Panc1 (cell line): ENCODE data around the gene C1orf105.
A peak's percentile ranks its signal among the peaks of the same experiment; 100 is the strongest.

Experiments used
- POLR2AphosphoS5 ChIP-seq: IDR thresholded peaks from 2 replicates; pipeline ENCODE4 v1.6.1; 2012; ENCODE audit warnings: mild to moderate bottlenecking, low read depth, low read length, moderate library complexity
- SIN3A ChIP-seq: IDR thresholded peaks from 2 replicates; pipeline ENCODE4 v1.6.1; 2012; ENCODE audit warnings: low read depth, mild to moderate bottlenecking, low read length, moderate library complexity, borderline replicate concordance; ENCODE audit not compliant: insufficient read depth
- TCF7L2 ChIP-seq: IDR thresholded peaks from 2 replicates; pipeline ENCODE4 v1.6.1; 2011; ENCODE audit warnings: mild to moderate bottlenecking, low read depth, low read length, inconsistent platforms
- TF ChIP-seq, protein P1 (sequence below): fragments of 450-650 bp; IDR thresholded peaks from 2 replicates; pipeline ENCODE4 v1.5.1; 2017; ENCODE audit warnings: mild to moderate bottlenecking
- TF ChIP-seq, protein P2 (sequence below), 2 experiments: IDR thresholded peaks; 2 replicates each; pipeline ENCODE4 v1.6.1; 2011 to 2012; ENCODE audit warnings: low read depth in 2 of 2, control low read depth in 1 of 2, low read length in 1 of 2, mild to moderate bottlenecking in 1 of 2, moderate library complexity in 1 of 2; ENCODE audit not compliant: insufficient read depth in 1 of 2

DNA sequence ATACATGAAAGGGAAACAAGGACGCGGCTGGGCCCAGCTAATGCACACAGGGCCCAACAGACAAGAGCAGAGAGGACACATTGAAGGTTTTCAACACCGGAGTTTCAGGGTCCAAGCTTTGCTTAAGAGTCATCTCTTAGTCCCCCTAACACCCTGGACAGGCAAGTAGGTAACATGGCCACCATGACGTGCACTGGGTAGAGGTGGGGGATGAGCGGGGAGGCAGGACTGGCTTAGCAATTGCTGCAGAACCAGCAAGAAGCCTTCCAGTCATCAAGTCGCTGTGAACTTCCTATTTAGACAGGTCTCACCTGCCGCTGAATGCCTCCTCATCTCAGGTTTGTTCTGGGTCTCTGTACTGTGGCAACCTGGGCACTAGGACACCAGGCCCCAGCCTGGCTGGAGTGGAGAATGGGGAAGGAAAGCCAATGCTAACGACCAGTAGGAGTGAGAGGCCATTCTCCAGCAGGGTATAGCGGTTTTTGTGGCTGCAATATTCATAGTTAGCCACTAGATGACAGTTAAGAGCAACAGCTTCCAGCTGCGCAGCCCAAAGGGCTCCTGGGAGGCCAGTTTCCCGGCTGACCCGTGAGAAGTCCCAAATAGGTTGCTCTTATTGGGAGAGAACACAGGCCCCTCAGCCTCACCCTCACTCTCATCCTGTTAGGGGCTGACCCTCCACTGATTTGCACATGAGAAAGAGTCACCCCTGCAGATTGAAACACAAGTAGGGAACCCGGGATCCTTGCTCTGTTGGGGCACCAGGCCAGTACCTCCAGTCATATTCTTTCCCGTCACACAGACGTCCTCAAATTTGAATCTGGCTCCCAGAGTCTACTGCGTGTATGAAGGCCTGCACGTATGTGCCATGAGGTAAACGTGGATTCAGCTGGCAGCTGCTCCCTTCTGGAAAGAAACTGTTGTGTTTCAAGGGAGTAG is 29.4 kb downstream of the C1orf105 start:
- TF ChIP-seq, protein P1, sequence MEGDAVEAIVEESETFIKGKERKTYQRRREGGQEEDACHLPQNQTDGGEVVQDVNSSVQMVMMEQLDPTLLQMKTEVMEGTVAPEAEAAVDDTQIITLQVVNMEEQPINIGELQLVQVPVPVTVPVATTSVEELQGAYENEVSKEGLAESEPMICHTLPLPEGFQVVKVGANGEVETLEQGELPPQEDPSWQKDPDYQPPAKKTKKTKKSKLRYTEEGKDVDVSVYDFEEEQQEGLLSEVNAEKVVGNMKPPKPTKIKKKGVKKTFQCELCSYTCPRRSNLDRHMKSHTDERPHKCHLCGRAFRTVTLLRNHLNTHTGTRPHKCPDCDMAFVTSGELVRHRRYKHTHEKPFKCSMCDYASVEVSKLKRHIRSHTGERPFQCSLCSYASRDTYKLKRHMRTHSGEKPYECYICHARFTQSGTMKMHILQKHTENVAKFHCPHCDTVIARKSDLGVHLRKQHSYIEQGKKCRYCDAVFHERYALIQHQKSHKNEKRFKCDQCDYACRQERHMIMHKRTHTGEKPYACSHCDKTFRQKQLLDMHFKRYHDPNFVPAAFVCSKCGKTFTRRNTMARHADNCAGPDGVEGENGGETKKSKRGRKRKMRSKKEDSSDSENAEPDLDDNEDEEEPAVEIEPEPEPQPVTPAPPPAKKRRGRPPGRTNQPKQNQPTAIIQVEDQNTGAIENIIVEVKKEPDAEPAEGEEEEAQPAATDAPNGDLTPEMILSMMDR: peak; percentile 97
- TF ChIP-seq, protein P2, sequence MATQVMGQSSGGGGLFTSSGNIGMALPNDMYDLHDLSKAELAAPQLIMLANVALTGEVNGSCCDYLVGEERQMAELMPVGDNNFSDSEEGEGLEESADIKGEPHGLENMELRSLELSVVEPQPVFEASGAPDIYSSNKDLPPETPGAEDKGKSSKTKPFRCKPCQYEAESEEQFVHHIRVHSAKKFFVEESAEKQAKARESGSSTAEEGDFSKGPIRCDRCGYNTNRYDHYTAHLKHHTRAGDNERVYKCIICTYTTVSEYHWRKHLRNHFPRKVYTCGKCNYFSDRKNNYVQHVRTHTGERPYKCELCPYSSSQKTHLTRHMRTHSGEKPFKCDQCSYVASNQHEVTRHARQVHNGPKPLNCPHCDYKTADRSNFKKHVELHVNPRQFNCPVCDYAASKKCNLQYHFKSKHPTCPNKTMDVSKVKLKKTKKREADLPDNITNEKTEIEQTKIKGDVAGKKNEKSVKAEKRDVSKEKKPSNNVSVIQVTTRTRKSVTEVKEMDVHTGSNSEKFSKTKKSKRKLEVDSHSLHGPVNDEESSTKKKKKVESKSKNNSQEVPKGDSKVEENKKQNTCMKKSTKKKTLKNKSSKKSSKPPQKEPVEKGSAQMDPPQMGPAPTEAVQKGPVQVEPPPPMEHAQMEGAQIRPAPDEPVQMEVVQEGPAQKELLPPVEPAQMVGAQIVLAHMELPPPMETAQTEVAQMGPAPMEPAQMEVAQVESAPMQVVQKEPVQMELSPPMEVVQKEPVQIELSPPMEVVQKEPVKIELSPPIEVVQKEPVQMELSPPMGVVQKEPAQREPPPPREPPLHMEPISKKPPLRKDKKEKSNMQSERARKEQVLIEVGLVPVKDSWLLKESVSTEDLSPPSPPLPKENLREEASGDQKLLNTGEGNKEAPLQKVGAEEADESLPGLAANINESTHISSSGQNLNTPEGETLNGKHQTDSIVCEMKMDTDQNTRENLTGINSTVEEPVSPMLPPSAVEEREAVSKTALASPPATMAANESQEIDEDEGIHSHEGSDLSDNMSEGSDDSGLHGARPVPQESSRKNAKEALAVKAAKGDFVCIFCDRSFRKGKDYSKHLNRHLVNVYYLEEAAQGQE (IDR thresholded peaks at IDR 0.05; ENCODE audit: insufficient read depth in 1 of 2, low read depth in 2 of 2, low read length in 1 of 2): no peak
- no peak for TF ChIP-seq POLR2AphosphoS5
- no peak for TF ChIP-seq SIN3A
- no peak for TF ChIP-seq TCF7L2
